Pancreas (tissue), 10 donors: Measurements from ENCODE around the gene RIMS4. TPM values are rescaled to one million over a fixed set of nuclear protein-coding genes. Genes with fewer than 3 reads are reported as not detected.
A peak's percentile ranks its signal among the peaks of the same experiment; 100 is the strongest.

Experiments used
- ATAC-seq, 4 donors: fragments of 200-7000 bp; cut with Tn5 transposase; one replicate each; pipeline versions ENCODE4 v1.8.0 to v1.9.1; 2020; ENCODE audit warnings: mild to moderate bottlenecking in 4 of 4, moderate library complexity in 4 of 4
- DNase-seq, 6 donors: peaks; one replicate each; pipeline ENCODE4 v3.0.0-alpha.2; 2020
- FAIRE-seq: peaks from 2 replicates; lab custom pipeline; 2012; peaks lifted over from hg19 to GRCh38; lab: Jason Lieb, UNC
- H3K27ac ChIP-seq, 4 donors: fragments of 200-600 bp; sonication (generic); 1 replicate in 3 of 4; 2 replicates in 1 of 4; pipeline versions ENCODE4 v1.5.0 to v1.8.0; 2020
- H3K27me3 ChIP-seq, 4 donors: fragments of 200-600 bp; one replicate each; pipeline ENCODE4 v1.8.0; 2021
- H3K36me3 ChIP-seq, 3 donors: fragments of 200-600 bp; sonication (generic) in 1 of 3; one replicate each; pipeline versions ENCODE4 v1.5.0 to v1.8.0; 2020 to 2021
- H3K4me1 ChIP-seq, 3 donors: fragments of 200-600 bp; one replicate each; pipeline ENCODE4 v1.8.0; 2021
- H3K4me3 ChIP-seq, 4 donors: fragments of 200-600 bp; sonication (generic) in 2 of 4; one replicate each; pipeline versions ENCODE4 v1.5.0 to v1.8.0; 2020 to 2021
- H3K9me3 ChIP-seq, 4 donors: fragments of 200-600 bp; one replicate each; pipeline ENCODE4 v1.8.0; 2021
- WGBS, 2 donors: extraction: QIAGEN DNeasy Blood & Tissue Kit; methylation state at CpG; one replicate each; pipeline ENCODE4 v1.1.7; 2013; 5-methylcytosine and 5-hydroxymethylcytosine counted together
- intact Hi-C, 3 donors: fragments of 100-400 bp; cut with DNase I; formaldehyde crosslinking; loops; one replicate each; pipeline versions ENCODE4 v1.11.1 to v1.14.2; 2022
- polyA plus RNA-seq, 2 donors: library from polyadenylated mRNA; stranded (reverse); fragments of 200-250 nt; gene quantifications; one replicate each; pipeline ENCODE4 v1.2.3, GENCODE V29; 2013
- total RNA-seq, 6 donors: library from RNA; stranded (reverse); fragmentation: NEBNext Ultra II Directional in 4 of 6; extraction: Animal tissue kit (Norgen Biotek cat#: 25700) in 4 of 6; gene quantifications; one replicate each; pipeline versions ENCODE4 v1.2.1 to v1.2.4, GENCODE V29; 2021 to 2023
- TF ChIP-seq, protein P1 (sequence below), 4 donors: fragments of 200-600 bp; sonication (generic) in 3 of 4; IDR thresholded peaks; one replicate each; pipeline versions ENCODE4 v1.5.0 to v1.8.0; 2021; ENCODE audit warnings: antibody characterized with exemption in 4 of 4
- donor health status: healthy with polysubstance abuse.
- donor health status: DM: no; HTN: no; CAD: no; lungs with moderate emphysema.
- donor health status: DM: no; HTN: no; CAD: no.
- donor health status: control.
- donor health status: control.
- donor health status: Bipolar disorder and iron deficiency.
- donor health status: DM: yes; HTN: yes; CAD: no.
- donor health status: DM: no; HTN: no; CAD: no.
- donor health status: DM: no; HTN: no; CAD: no.
- donor health status: DM: yes; HTN: yes; CAD: no.

Gene RIMS4
- total and polyA plus RNA-seq, 8 donors: 0.03 to 0.20 (median 0.08) TPM; not detected in 1

GRCh38 chr20:44748005-44748370, 62.4 kb downstream of the RIMS4 start:
- no peaks in the 10 kb centered on the region for H3K36me3 ChIP-seq
- H3K4me1 ChIP-seq: peaks cover 0 to 16% (median 0%) of the 10 kb centered on the region in 3 donors
- H3K27me3 ChIP-seq: no peaks in the 10 kb centered on the region
- H3K4me3 ChIP-seq: no peak overlapping the region
- no peak for ATAC-seq
- no peak for FAIRE-seq
- WGBS, 2 donors: 75 to 88% methylated on average over 3 of the region's 3 CpGs
- H3K27ac ChIP-seq: peak overlapping the region in 1 of 4 donors; percentile 74
- TF ChIP-seq, protein P1, sequence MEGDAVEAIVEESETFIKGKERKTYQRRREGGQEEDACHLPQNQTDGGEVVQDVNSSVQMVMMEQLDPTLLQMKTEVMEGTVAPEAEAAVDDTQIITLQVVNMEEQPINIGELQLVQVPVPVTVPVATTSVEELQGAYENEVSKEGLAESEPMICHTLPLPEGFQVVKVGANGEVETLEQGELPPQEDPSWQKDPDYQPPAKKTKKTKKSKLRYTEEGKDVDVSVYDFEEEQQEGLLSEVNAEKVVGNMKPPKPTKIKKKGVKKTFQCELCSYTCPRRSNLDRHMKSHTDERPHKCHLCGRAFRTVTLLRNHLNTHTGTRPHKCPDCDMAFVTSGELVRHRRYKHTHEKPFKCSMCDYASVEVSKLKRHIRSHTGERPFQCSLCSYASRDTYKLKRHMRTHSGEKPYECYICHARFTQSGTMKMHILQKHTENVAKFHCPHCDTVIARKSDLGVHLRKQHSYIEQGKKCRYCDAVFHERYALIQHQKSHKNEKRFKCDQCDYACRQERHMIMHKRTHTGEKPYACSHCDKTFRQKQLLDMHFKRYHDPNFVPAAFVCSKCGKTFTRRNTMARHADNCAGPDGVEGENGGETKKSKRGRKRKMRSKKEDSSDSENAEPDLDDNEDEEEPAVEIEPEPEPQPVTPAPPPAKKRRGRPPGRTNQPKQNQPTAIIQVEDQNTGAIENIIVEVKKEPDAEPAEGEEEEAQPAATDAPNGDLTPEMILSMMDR (IDR thresholded peaks at IDR 0.05): no peak
- peak in 1 of 6 donors; percentile 23 for DNase-seq
- intact Hi-C loops: loop anchor here in 2 of 3 donors (5.0 kb wide), 2 partner anchors 114 to 119 kb away; no protein-coding TSS in a partner anchor
- no peaks in the 10 kb centered on the region for H3K9me3 ChIP-seq

DNA sequence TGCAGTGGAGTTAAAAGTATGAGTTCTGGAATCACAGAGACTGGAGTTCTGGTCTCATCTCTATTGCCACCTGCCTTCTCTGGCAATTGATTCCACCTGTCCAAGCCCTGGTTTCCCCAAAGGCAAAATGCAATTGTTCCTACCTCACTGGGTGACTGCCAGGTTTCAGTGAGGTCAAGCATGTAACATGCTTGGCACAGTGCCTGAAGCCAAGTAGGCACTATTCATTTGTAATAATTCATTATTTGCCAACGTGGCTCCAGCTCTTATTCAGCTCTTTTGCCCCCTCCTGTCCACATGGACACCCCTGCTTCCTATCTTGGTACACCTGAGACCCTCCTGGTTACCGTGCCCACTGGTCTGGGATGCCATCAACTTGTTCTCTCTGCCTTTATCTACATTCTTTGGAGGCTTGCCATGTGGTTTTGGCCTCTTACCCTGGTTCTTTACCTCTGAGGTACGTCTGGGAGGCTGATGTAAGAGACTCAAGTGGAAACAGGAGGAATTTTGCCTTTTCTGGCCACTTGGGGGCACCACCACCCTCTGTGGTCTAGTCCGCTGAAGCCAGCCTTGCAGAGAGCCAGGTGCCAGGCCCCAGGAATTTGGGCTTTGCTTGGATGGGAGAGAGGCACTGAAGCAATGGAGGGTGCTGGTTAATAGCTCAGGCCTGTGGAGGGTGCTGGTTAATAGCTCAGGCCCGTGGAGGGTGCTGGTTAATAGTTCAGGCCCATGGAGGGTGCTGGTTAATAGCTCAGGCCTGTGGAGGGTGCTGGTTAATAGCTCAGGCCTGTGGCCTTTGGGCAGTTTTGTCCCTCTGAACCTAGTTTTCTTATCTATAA, 63.0 kb downstream of the RIMS4 start:
- H3K4me3 ChIP-seq: no peak overlapping the region
- H3K9me3 ChIP-seq: no peaks in the 10 kb centered on the region
- intact Hi-C loops: loop anchor here in 2 of 3 donors (5.0 kb wide), 2 partner anchors 115 to 120 kb away; no protein-coding TSS in a partner anchor
- H3K27ac ChIP-seq: peak overlapping the region; percentile 3 to 74 (median 31)
- DNase-seq (peak; percentile 64 to 92 (median 82)), ATAC-seq (peak; percentile 74 to 84 (median 82)), FAIRE-seq (no peak)
- peaks cover 0 to 16% (median 0%) of the 10 kb centered on the region in 3 donors for H3K4me1 ChIP-seq
- no peaks in the 10 kb centered on the region for H3K36me3 ChIP-seq
- no peaks in the 10 kb centered on the region for H3K27me3 ChIP-seq
- TF ChIP-seq, protein P1 (IDR thresholded peaks at IDR 0.05): peak; percentile 35 to 59 (median 46)
- WGBS, 2 donors: 10 to 12% methylated on average over 5 of the region's 5 CpGs

GRCh38 chr20:44746367-44747165, 63.8 kb downstream of the RIMS4 start:
- FAIRE-seq (no peak), DNase-seq (peak in 3 of 6 donors; percentile 24 to 50 (median 45)), ATAC-seq (peak; percentile 11 to 38 (median 14))
- H3K36me3 ChIP-seq: no peaks in the 10 kb centered on the region
- peak overlapping the region; percentile 26 to 53 (median 41) for H3K4me3 ChIP-seq
- TF ChIP-seq, protein P1 (IDR thresholded peaks at IDR 0.05): no peak
- peak overlapping the region; percentile 3 to 74 (median 31) for H3K27ac ChIP-seq
- no peaks in the 10 kb centered on the region for H3K9me3 ChIP-seq
- WGBS, 2 donors: 17 to 23% methylated on average over 12 of the region's 12 CpGs
- peaks cover 0 to 16% (median 0%) of the 10 kb centered on the region in 3 donors for H3K4me1 ChIP-seq
- intact Hi-C loops: loop anchor here in 2 of 3 donors (5.0 kb wide), 2 partner anchors 116 to 121 kb away; no protein-coding TSS in a partner anchor
- H3K27me3 ChIP-seq: no peaks in the 10 kb centered on the region

DNA sequence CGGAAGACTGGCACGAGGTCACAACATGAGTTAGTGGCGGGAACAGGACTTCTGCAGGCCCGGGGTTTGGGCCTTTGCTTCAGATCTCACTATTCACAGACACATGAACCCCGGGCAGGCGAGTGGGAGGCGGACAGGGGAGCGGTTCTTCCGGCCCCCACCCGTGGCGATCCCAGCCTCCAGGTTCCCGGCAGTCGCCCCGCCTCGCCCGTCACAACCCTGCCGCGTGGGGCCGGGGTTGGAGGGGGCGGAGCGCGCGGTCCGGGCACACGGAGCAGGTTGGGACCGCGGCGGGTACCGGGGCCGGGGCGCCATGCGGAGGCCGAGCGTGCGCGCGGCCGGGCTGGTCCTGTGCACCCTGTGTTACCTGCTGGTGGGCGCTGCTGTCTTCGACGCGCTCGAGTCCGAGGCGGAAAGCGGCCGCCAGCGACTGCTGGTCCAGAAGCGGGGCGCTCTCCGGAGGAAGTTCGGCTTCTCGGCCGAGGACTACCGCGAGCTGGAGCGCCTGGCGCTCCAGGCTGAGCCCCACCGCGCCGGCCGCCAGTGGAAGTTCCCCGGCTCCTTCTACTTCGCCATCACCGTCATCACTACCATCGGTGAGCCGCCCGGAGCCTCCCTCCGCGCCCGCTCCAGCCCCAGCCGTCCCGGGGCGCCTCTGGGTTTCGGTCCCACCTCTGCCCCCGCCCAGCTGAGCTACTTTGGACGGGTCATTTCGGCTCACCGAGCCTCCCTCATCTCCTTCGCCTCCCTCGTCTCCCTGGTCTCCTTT, 64.6 kb downstream of the RIMS4 start, which contains the start of gene KCNK15:
TSS of gene KCNK15 (plus strand) at position 268 of the 769 bp plus-strand sequence. CDS start at position 314, 46 bp downstream.
- Histone ChIP-seq H3K4me1 (peaks cover 0 to 16% (median 0%) of the 10 kb centered on the region in 3 donors), H3K27ac (peak within 1 kb of the TSS in 3 of 4 donors; percentile 20 to 74 (median 42)), H3K27me3 (no peaks in the 10 kb centered on the region), H3K9me3 (no peaks in the 10 kb centered on the region), H3K4me3 (peak within 1 kb of the TSS; percentile 26 to 53 (median 41)), H3K36me3 (no peaks in the 10 kb centered on the region)
- ATAC-seq (peak; percentile 42 to 68 (median 64)), FAIRE-seq (no peak), DNase-seq (peak; percentile 29 to 77 (median 58))
- intact Hi-C loops: loop anchor here in 2 of 3 donors (5.0 kb wide), 2 partner anchors 117 to 122 kb away; no protein-coding TSS in a partner anchor
- TF ChIP-seq, protein P1 (IDR thresholded peaks at IDR 0.05): no peak
- 1% methylated on average over 61 to 81 of the region's 81 CpGs for WGBS, 2 donors
